Esophagus squamous epithelium (tissue), 4 donors: ENCODE measurements around the gene MIXL1.
A peak's percentile ranks its signal among the peaks of the same experiment; 100 is the strongest.

Source experiments
- CTCF ChIP-seq, 6 experiments: fragments of 450-650 bp in 4 of 6; fragments of 200-600 bp in 2 of 6; sonication (generic) in 2 of 6; IDR thresholded peaks; one replicate each; pipeline ENCODE4 v1.5.1; 2016 to 2019; ENCODE audit warnings: antibody characterized with exemption in 6 of 6, mild to moderate bottlenecking in 4 of 6, moderate library complexity in 4 of 6
- POLR2A ChIP-seq, 4 donors: fragments of 450-650 bp; IDR thresholded peaks; one replicate each; pipeline ENCODE4 v1.6.1; 2017; ENCODE audit warnings: antibody characterized with exemption in 4 of 4, mild to moderate bottlenecking in 4 of 4, moderate library complexity in 3 of 4

GRCh38 chr1:226181996-226182714 lies 41.3 kb upstream of the MIXL1 start:
- no peak for TF ChIP-seq POLR2A (IDR thresholded peaks at IDR 0.05)
- TF ChIP-seq CTCF (IDR thresholded peaks at IDR 0.05), result peak in 4 of 6 experiments; percentile 11 to 41 (median 26)
